HG03097 (cell line): ENCODE measurements around the gene KIF15.
"Not testable (repeated sequence)": the region's sequence is repeated elsewhere in the genome, so short reads cannot be mapped to it uniquely, and the experiment has no call there.

Experiments used
- ATAC-seq: cut with Tn5 transposase; IDR thresholded peaks from one replicate; pipeline ENCODE4 v1.9.1; 2021; ENCODE audit not compliant: unreplicated experiment, low FRiP score

Gene KIF15

DNA sequence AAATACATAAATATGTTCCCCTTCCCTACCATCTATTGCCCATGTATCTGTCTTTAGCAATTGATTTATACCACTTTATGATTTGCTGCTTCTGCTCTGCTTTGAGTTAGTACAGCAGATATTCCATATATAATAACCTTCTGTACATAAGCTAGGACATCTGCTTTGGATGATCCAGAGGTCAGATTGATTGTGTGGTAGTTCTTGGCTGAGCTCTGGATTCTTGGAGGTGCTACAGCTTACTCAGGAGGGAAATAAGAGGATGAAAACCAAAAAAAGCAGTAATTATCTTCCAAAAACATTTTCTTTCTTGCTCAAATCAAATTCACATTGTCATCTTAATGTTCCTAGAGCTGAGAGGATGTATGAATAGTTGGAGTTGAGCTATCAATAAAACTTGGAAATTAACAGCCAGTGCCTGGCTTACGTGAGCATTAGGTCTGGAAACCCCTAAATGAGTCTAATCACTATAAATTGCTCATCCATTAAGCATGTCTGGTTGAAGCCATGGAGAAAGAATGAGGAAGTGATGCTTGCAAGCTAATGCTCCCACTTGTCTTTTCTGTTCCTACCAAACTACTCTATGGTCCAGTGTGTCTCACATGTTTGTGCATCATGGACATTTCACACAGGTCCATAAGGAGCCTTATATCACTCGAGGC lies 63.8 kb downstream of the KIF15 start:
- no peak for ATAC-seq

DNA sequence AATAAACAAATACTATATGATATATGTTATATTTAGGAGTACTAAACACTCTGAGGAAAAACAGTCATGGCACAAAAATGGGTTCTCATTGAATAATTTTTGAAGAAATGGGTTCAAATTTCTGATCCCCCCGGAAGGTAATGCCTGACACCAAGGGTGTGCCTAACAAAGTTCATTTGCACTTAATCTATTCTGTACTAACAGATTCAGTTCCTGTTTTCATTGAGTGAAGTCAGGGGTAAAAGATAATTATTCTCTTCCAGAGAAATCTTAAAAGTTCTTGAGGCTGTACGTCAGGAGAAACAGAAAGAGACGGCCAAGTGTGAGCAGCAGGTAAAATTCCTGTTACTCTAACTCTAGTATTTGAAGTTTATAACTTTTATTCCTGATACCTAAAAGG lies 65.6 kb downstream of the KIF15 start:
- ATAC-seq = no peak

DNA sequence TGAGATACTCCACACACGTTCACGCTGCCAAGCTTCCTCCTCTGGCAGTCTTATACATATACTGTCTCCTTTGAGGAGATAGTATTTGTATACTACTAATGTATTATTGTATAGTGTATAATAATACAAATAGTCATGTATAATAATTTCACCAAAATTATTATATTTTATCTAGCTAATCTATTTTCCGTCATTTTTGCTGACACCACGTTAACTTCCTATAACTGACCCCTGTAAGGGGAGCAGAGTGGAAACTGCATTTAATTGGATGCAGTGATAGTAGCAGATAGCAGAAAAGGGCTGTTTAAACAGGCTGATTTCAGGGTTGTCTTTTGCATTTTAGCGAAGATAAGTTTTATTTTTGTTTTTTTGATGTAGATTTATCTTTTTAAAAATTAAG lies 69.6 kb downstream of the KIF15 start:
- no peak for ATAC-seq

DNA sequence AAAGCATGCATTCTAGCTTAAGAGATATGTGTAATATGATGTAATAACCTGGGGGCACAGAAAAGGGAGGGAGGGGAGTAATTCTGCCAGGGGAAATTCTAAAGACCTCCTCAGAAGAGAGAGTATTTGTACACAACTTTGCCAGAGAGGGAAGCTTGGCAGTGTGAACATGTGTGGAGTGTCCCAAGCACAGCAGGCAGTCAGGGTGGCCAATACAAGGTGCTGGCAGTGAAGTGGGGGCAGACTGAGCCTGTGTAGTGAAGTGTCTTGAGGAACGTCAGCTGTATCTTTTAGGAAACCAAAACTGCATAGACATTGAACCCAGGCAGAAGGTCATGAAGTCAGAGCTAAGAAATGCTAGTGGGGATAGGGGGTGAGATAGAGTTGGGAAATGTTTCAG lies 70.4 kb downstream of the KIF15 start:
- ATAC-seq = no peak

DNA sequence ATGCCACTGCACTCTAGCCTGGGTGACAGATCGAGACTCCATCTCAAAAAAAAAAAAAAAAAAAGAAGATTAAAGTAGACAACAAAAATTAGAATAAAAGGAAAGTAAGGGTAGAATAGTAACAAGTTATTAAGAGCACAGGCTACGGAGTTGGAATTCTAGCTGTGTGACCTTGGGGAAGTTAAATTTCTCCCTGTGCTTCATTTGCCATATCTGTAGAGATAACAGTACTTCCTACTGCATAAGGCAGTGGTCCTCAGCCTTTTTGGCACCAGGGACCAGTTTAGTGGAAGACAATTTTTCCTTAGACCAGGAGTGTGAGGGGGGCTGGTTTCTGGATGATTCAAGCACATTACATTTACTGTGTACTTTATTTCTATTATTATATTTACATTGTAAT lies 71.4 kb downstream of the KIF15 start:
- ATAC-seq = no peak

DNA sequence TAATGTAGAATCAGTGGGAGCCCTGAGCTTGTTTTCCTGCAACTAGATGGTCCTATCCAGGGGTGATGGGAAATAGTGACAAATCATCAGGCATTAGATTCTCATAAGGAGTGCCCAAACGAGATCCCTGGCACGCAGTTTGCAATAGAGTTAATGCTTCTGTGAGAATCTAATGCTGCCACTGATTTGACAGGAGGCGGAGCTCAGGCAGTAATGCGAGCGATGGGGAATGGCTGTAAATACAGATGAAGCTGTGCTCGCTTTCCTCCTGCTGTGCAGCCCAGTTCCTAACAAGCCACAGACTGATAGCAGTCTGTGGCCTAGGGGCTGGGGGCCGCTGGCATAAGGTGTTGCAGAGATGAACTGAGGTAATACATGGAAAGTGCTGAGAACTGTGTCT lies 71.8 kb downstream of the KIF15 start:
- no peak for ATAC-seq

DNA sequence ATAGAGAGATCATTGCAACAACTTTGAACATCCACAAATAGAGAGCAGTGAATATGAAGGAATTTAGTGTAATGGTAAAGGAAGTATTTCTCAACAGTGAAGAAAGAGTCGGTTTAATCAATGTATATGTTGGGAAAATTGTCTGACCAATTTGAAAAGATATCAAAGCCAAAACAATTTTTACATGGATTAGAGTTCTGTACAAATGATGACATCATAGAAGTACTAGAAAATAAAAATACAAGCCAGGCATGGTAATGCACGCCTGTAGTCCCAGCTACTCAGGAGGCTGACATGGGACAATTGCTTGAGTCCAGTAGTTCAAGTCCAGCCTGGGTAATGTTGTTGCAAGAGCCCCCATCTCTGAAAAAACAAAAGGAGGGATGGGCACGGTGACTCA lies 74.1 kb downstream of the KIF15 start:
- ATAC-seq = no peak

DNA sequence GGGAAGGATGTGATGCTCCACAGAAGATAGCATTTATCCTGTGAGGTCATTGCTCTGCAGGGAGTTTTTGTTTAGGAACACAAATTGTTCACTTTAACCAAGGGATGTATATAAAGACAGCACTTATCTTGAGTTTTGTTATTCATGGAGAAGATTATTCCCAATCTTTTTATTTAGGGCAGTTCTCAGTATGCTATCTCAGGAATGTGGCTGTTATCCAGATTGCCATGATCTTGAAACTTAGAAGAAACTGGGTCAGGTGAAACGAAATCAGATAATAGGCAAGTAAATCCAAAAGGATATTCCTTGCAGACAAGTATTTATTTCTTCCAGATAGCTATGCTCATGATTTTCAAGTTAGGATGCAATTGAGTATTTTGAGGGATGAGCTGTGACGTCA lies 80.8 kb downstream of the KIF15 start:
- ATAC-seq = no peak

DNA sequence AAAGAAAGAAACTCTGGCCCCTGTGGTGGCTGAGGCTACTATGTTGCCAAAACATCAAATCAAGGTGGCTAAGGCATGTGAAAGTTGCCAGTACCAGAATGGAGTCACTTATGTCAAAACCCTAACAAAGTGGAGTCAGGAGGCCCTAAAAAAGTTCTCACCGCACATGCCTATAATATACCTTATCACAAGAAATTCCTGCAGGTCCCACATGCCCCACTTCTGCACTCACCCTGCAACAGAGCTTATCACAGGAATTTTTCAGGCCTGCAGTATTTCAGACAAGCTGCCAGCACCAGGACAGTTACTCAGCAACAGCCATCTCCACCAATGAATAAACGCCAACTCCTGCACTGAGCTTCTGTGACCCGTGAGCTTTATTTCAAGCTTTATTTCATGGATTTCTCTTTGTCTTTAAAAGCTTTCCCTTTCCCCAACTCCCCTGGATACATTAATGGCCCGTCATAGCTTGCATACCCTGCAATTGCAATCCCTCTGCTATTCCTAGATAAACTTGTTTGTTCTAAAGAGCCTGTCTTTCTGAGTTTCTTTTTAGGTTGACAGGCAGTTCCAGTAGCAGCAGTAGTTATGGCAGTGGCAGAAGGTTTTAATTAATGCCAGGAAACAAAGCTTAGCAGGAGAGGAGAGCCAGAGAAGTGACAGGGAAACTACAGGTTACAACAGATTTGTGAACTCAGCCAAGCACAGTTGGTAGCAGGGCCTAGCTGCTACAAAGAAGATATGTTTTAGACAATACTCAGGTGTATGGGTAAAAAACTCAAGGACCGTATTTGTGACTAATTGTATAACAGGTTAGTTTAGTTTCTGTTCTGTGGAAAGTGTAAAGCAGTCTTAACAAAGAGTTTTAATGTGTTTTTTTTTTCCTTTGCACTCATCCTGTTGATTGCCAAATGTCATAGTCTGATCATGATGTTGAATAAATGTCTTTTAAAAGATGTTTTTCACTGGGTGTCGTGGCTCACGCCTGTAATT lies 84.2 kb downstream of the KIF15 start:
- ATAC-seq = no peak

DNA sequence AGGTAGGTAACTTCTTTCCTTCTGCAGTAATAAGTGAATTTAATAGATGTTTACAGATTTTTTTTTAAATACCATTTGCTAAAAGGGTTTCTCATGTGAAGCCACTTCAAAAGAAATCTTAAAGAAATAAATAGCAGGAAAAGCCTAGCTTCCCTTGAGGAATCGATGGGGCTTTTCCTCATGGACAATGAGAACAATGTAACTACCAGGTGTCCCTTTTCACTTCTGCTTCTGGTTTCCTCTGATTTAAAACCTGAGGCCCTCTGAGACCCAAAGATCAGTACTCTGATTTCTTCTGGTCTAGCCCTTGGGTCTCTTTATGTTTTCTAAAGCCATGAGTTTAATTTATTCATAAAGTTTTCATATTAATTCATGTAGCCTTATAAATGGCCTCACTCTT lies 87.0 kb downstream of the KIF15 start:
- no peak for ATAC-seq

DNA sequence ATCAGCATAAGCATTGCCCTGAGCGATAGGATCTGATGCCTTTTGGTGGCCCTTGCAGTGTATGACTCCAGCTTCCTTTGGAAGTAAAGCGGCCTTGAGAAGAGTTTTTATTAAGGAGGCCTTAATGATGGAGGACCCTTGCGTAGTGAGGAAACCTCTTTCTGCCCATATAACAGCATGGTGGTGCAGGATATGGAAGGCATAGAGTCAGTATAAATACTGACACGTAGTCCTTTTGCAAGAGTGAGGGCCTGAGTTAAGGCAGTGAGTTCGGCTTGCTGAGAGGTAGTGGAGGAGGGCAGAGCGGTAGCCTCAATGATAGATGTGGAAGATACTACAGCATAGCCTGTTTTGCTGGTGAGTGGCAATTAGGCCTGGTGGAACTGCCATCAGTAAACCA lies 95.1 kb downstream of the KIF15 start:
- ATAC-seq = not testable (repeated sequence)

DNA sequence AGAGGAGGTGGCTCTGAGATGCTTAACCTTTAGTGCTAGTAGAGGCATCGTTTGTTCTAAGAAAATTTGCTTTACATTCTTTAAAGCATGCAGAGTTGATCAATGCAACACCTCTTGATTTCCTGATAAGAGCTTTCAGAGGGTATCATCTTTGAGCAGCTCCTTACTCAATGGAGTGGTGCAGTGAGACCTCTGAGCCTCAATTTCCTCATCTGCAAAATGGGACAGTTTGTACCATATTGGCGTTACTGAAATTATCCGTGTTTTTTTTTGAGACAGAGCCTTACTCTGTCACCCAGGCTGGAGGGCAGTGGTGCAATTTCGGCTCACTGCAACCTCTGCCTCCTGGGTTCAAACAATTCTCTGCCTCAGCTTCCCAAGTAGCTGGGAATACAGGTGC lies 98.5 kb downstream of the KIF15 start:
- ATAC-seq = no peak

DNA sequence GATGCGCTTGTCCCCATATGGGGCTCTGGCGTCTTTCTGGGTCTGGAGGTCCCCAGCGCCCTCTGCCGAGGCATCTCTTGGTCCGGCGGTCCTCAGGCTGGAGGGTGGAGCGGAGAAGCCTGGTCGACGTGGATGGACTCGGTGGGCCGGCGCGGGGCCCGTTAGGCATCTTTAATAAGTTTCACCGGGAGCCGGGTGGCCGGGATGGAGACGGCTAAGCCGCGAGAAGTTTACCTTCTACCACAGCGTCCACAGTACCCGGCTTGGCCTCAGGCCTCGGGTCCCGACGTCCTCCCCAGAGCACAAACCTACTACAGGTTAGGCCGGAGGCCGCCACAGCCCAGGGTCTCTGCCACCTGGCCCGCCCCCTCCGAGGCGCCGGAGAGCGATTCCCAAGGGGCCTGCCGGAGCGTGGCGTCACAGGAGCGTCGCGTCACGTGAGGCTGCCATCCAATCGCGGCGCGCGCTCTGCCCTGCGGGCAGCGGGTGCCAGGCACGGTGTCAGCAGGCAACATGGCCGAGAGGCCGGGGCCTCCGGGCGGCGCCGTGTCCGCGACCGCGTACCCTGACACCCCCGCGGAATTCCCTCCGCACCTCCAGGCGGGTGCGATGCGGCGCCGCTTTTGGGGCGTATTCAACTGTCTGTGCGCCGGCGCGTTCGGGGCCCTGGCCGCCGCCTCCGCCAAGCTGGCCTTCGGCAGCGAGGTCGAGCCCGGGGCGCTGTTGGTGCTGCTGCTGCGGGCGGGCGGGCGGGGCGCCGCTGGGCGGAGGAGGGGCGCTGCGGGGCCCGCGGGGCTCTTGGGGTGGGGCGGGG lies 100.0 kb downstream of the KIF15 start, which contains the start of gene TMEM42:
Gene TMEM42 (plus strand): TSS at position 501 of the 814 bp plus-strand sequence. CDS start 13 bp downstream, at position 514.
- peak; percentile 86 for ATAC-seq

DNA sequence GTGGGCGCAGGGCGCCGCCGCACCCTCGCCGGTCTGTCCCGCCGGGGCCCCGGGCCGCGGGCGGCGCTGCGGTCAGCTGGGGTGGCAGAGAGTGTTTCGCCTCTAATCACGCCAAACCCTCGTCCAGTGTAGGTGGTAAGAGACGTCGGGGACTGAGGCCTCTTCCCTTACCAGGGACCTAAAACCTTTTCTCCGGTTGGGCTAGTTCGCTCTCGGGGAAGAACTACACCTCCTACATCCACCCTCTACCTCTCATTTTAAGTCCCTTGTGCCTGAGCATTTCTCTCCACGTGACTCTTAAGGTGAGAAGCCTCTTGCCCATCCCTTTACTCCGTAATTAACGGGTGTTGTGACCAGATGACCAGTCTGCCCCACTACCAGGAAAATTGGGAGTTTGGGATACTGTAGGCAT lies 100.6 kb downstream of the KIF15 start:
- ATAC-seq = peak; percentile 24

DNA sequence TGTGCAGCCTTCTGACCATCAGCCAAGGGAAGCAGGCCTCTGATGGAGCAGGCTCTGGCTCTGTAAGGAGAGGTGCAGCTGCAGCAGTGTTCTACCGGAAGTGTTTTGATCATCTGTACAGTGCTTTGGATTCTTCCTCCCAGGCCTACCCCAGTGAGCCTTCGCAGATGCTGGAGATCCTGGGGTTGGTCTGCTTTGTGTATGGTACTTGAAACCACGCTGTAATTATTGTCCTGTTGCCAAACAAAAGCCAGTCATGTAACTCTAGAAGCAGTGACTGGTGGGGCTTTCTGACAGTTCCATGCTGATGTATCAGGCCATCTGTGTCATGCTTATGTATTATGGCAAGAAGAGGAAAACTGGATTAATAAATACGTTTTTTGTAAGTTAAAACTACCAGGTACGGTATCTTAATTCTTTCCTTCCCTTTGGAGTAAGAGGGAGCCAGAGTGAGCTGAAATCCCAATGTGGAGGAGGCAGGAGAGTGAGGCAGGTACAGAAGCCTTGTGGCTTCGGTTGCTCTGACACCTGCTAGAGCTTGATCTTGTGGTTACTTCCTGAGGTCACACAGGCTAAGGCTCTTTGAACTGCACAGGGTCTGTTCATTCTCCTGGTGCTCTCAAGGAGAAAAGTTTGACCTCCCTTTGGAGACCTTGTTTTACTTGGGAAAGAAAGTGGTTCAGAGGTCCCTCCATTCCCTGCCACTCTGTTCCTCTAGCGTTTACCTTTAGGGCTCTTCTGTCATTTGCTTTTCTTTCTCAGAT lies 103.9 kb downstream of the KIF15 start:
- no peak for ATAC-seq

DNA sequence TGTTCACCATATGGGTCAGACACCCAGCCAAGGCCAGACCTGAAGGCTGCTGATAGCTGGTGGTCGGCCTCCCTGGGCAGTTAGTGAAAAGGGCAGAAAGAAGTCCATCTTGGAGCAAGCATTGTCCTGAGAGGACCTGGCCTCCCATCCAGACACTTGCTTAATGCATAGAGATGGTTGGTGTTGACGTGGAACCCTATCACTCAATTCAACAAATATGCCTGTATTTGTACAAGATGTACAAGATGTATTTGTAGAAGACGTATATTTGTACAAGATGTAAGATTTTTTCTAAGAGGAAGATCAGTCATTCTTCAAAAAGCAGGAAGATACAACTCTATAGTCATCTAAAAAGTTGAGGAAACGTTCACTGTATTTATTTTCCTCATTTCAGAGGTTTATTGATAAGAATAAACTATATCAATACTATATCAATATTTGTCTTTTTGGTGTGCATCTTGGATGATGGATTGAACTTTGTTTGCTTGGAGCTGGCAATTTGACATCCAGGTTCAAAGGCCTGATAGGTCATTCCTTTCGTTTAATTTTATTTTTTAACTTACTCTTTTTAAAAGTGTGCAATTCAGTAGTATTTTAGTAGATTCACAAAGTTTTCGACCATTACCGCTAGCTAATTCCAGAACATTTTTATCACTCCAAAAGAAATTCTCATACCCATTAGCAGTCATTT lies 106.0 kb downstream of the KIF15 start:
- no peak for ATAC-seq

DNA sequence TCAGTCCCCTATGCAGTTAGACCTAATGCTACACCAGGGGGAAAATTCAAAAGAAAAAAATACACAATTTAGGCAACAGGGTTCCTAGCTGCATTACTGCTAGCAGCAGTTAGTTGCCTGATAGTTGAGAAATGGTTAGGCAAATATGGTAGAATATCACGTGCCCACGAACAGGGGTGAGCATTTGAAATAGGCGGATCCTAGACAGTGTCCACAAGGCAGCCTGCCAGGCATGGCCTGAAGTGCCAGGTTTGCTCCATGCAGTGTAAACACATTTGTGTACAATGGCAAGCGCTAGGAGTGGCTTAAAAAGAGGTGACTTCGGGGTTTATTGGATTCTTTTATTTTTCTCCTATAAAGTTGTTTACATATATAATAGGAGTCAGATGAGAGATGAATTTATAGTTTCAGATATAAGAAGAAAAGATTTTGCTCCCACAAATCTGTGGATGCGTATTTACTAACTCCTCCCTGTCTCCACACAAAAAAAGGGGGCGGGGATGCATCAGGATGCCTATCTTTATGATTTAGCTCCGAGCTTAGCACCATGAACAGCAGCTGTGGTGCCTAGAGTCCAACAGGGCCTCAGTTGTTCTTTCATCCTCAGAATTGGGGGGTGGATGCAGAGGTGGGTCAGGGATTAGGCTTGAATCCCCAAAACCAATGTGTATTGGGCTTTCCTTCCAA lies 108.9 kb downstream of the KIF15 start:
- no peak for ATAC-seq

DNA sequence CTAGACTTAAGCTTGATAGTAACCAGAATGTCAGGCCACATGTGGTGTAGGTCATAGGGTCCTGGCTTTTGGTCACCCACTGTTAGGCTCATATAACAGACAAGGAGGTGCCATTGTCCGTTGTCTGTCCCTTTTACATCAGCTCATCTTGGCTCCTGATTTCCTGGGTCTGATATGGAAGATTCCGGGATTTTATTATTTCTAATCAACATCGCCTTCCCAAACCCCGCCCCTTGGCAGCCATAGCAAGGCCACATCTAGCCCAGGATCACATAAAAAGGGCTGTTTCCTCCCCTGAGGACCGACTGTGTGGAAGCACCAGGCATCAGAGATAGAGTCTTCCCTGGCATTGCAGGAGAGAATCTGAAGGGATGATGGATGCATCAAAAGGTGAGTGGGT lies 112.7 kb downstream of the KIF15 start, which contains the start of gene TGM4:
Gene TGM4 (plus strand): TSS at position 301 of the 400 bp plus-strand sequence. CDS start 71 bp downstream, at position 372.
- ATAC-seq = no peak

DNA sequence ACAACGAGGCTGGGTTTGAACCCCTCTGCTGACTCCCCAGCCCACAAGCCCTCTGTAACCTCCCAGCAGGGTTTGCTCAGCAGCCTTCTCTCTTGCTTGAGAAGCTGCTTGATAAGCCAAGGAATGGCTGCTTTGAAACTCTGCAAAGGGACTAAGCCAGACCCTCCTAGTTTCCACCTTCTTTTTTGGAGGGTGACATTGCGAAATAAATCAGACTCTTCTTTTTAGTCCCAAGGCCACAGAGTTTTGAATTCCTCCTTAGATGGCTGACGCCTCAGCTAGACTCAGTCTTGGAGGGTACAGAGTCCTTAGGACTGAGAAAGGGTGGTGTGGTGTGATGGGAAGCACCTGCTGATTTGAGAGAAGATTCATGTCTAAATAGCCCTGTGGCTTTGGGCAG lies 114.0 kb downstream of the KIF15 start:
- no peak for ATAC-seq
